Ramos (cell line): Measurements from ENCODE around the gene FAM78B.

Experiments used
- in situ Hi-C: fragments of 300-500 bp; cut with MboI; formaldehyde crosslinking; loops from one replicate; pipeline ENCODE4 v1.14.3; 2022; ENCODE audit warnings: low sequenced_read_pairs; ENCODE audit not compliant: unreplicated experiment

The FAM78B gene

GRCh38 chr1:166166698-166167571 lies at the start of gene FAM78B:
TSS of gene FAM78B (minus strand) at chr1:166167001. CDS start at chr1:166166248, 753 bp downstream.
- in situ Hi-C loops, result no loop called here

GRCh38 chr1:166202546-166202945 lies 35.7 kb upstream of the FAM78B start:
- in situ Hi-C loops, result no loop called here

- in situ Hi-C loops, result no loop called here
Observed at GRCh38 chr1:166200743-166201142, 33.9 kb upstream of the FAM78B start.

GRCh38 chr1:166197597-166197996 lies 30.8 kb upstream of the FAM78B start:
- in situ Hi-C loops, result no loop called here

- in situ Hi-C loops, result no loop called here
Observed at GRCh38 chr1:166197141-166197540, 30.3 kb upstream of the FAM78B start.

GRCh38 chr1:166193057-166193698 lies 26.4 kb upstream of the FAM78B start:
- in situ Hi-C loops, result no loop called here

- in situ Hi-C loops, result no loop called here
Observed at GRCh38 chr1:166190400-166190799, 23.6 kb upstream of the FAM78B start.

GRCh38 chr1:166189126-166189525 lies 22.3 kb upstream of the FAM78B start:
- in situ Hi-C loops, result no loop called here

- in situ Hi-C loops, result no loop called here
Observed at GRCh38 chr1:166185526-166185925, 18.7 kb upstream of the FAM78B start.

GRCh38 chr1:166184897-166185296 lies 18.1 kb upstream of the FAM78B start:
- in situ Hi-C loops, result no loop called here

GRCh38 chr1:166184012-166184411 lies 17.2 kb upstream of the FAM78B start:
- in situ Hi-C loops, result no loop called here

GRCh38 chr1:166182281-166182680 lies 15.5 kb upstream of the FAM78B start:
- in situ Hi-C loops, result no loop called here

- in situ Hi-C loops, result no loop called here
Observed at GRCh38 chr1:166176416-166176815, 9.6 kb upstream of the FAM78B start.

- in situ Hi-C loops, result no loop called here
Observed at GRCh38 chr1:166175032-166175431, 8.2 kb upstream of the FAM78B start.

- in situ Hi-C loops, result no loop called here
Observed at GRCh38 chr1:166174108-166174507, 7.3 kb upstream of the FAM78B start.

GRCh38 chr1:166172106-166172505 lies 5.3 kb upstream of the FAM78B start:
- in situ Hi-C loops, result no loop called here

- in situ Hi-C loops, result no loop called here
Observed at GRCh38 chr1:166170726-166171125, 3.9 kb upstream of the FAM78B start.

- in situ Hi-C loops, result no loop called here
Observed at GRCh38 chr1:166170075-166170474, 3.3 kb upstream of the FAM78B start.

- in situ Hi-C loops, result no loop called here
Observed at GRCh38 chr1:166169182-166169581, 2.4 kb upstream of the FAM78B start.

- in situ Hi-C loops, result no loop called here
Observed at GRCh38 chr1:166167572-166167925, 748 bp upstream of the FAM78B start.

- in situ Hi-C loops, result no loop called here
Observed at GRCh38 chr1:166166329-166166697, 488 bp downstream of the FAM78B start.
